ENCODE results near the gene ACBD6.

GRCh38 chr1:180247061-180247460 lies 255.3 kb downstream of the ACBD6 start:
- TF ChIP-seq CTCF (IDR thresholded peaks at IDR 0.05; ENCODE audit: insufficient read depth, low read depth, low read length) (no peak), EZH2 (IDR thresholded peaks at IDR 0.05; ENCODE audit: insufficient read depth, low read length) (no peak)

All from astrocyte (in vitro differentiated cells and primary cell).